ENCODE data around the gene DAB1. TPM values are rescaled to one million over a fixed set of nuclear protein-coding genes. Genes with fewer than 3 reads are reported as not detected.

The DAB1 gene
- total RNA-seq, 2 donors from 2014 or later: not detected

DNA sequence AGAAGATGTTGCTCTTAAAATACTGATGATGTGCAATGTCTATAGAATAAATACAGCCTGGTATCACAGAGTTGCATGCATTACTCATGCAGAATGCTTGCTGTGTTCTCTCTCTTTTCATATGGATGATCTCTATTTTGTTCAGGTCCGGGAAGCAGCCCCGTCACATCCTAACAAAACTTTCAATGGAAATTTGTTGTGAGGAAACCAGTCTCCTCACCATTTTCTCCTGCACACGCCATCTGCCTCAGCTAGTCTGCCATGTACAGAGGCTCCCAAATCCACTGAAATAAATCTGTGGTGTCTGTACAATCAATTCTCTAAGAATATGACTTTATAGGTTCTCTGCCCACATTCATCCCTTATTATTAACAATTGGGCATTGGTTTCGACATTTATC, 42.4 kb downstream of the DAB1 start:
- H3K4me3 ChIP-seq: no peak overlapping the region
- no peaks in the 10 kb centered on the region for H3K36me3 ChIP-seq
- TF ChIP-seq, protein P1, sequence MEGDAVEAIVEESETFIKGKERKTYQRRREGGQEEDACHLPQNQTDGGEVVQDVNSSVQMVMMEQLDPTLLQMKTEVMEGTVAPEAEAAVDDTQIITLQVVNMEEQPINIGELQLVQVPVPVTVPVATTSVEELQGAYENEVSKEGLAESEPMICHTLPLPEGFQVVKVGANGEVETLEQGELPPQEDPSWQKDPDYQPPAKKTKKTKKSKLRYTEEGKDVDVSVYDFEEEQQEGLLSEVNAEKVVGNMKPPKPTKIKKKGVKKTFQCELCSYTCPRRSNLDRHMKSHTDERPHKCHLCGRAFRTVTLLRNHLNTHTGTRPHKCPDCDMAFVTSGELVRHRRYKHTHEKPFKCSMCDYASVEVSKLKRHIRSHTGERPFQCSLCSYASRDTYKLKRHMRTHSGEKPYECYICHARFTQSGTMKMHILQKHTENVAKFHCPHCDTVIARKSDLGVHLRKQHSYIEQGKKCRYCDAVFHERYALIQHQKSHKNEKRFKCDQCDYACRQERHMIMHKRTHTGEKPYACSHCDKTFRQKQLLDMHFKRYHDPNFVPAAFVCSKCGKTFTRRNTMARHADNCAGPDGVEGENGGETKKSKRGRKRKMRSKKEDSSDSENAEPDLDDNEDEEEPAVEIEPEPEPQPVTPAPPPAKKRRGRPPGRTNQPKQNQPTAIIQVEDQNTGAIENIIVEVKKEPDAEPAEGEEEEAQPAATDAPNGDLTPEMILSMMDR (IDR thresholded peaks at IDR 0.05): no peak
- DNase-seq (ENCODE audit: low spot score) (no peak), ATAC-seq (ENCODE audit: insufficient number of reproducible peaks, low FRiP score, low read depth) (no peak)
- H3K9me3 ChIP-seq: no peaks in the 10 kb centered on the region
- no peaks in the 10 kb centered on the region for H3K27me3 ChIP-seq (replicated peaks; ENCODE audit: insufficient read depth)
- no peak overlapping the region for H3K27ac ChIP-seq
- H3K4me1 ChIP-seq (ENCODE audit: control insufficient read depth in 1 of 2, low read depth in 2 of 2): no peaks in the 10 kb centered on the region

- TF ChIP-seq, protein P1 (IDR thresholded peaks at IDR 0.05): no peak
- ATAC-seq (ENCODE audit: insufficient number of reproducible peaks, low FRiP score, low read depth) (no peak), DNase-seq (ENCODE audit: low spot score) (no peak)
- H3K27ac ChIP-seq: no peak overlapping the region
- no peaks in the 10 kb centered on the region for H3K9me3 ChIP-seq
- no peaks in the 10 kb centered on the region for H3K36me3 ChIP-seq
- H3K4me3 ChIP-seq: no peak overlapping the region
- H3K27me3 ChIP-seq (replicated peaks; ENCODE audit: insufficient read depth): no peaks in the 10 kb centered on the region
- no peaks in the 10 kb centered on the region for H3K4me1 ChIP-seq (ENCODE audit: control insufficient read depth in 1 of 2, low read depth in 2 of 2)
Measured at GRCh38 chr1:57380923-57381322, 42.9 kb downstream of the DAB1 start.

DNA sequence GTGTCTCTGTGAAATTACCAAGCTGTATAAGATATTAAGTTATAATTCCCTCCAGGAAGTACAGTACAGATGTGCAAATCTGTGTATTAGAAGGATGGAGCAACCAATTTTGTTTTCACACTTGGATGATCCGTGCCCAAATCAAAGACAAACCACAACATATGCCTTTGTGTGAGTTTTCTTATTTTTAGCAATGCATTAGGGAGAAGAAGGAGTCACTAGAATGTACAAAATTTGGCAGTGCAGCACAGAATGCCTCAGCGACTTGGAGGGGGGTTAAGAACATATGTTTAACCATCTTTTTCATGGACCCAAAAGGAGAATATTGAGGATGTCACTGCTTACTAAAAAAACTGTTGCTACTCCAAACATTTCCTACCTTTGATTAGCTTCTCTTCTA, 45.3 kb downstream of the DAB1 start:
- Histone ChIP-seq H3K36me3 (no peaks in the 10 kb centered on the region), H3K4me1 (ENCODE audit: control insufficient read depth in 1 of 2, low read depth in 2 of 2) (no peaks in the 10 kb centered on the region), H3K27me3 (replicated peaks; ENCODE audit: insufficient read depth) (no peaks in the 10 kb centered on the region), H3K9me3 (no peaks in the 10 kb centered on the region), H3K27ac (no peak overlapping the region), H3K4me3 (no peak overlapping the region)
- no peak for DNase-seq (ENCODE audit: low spot score)
- TF ChIP-seq, protein P1 (IDR thresholded peaks at IDR 0.05): no peak
- ATAC-seq (ENCODE audit: insufficient number of reproducible peaks, low FRiP score, low read depth): no peak

- Histone ChIP-seq H3K9me3 (no peaks in the 10 kb centered on the region), H3K27me3 (replicated peaks; ENCODE audit: insufficient read depth) (no peaks in the 10 kb centered on the region), H3K4me1 (ENCODE audit: control insufficient read depth in 1 of 2, low read depth in 2 of 2) (no peaks in the 10 kb centered on the region), H3K4me3 (no peak overlapping the region), H3K36me3 (no peaks in the 10 kb centered on the region), H3K27ac (no peak overlapping the region)
- TF ChIP-seq, protein P1 (IDR thresholded peaks at IDR 0.05): no peak
- no peak for ATAC-seq (ENCODE audit: insufficient number of reproducible peaks, low FRiP score, low read depth)
- DNase-seq (ENCODE audit: low spot score): no peak
Measured at GRCh38 chr1:57377339-57378139, 46.3 kb downstream of the DAB1 start.

DNA sequence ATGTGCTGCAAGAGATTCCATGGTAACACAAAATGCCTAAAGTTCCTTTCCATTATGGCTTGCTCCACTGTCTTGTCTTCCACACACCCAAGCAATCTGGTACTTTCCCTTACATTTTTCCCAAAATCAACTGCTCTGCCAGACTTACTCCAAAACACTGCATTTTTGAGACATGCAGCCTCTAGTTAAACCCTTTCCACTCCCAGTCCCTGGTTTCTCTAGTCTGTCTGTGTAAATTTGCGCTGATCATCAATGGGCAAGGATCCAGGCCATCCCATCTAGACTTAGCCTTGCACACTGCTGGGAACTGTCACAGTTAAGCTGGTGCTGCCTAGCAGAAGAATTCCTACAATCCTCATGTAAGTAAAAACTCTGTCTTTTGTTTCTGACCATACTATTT, 47.8 kb downstream of the DAB1 start:
- no peak for DNase-seq (ENCODE audit: low spot score)
- H3K4me1 ChIP-seq (ENCODE audit: control insufficient read depth in 1 of 2, low read depth in 2 of 2): no peaks in the 10 kb centered on the region
- no peaks in the 10 kb centered on the region for H3K9me3 ChIP-seq
- H3K27me3 ChIP-seq (replicated peaks; ENCODE audit: insufficient read depth): no peaks in the 10 kb centered on the region
- TF ChIP-seq, protein P1 (IDR thresholded peaks at IDR 0.05): no peak
- ATAC-seq (ENCODE audit: insufficient number of reproducible peaks, low FRiP score, low read depth): no peak
- H3K27ac ChIP-seq: no peak overlapping the region
- H3K4me3 ChIP-seq: no peak overlapping the region
- no peaks in the 10 kb centered on the region for H3K36me3 ChIP-seq
